Measurements from ENCODE around the gene ATXN7L3. TPM values are rescaled to one million over a fixed set of nuclear protein-coding genes. Genes with fewer than 3 reads are reported as not detected.
A peak's percentile ranks its signal among the peaks of the same experiment; 100 is the strongest.

Gene ATXN7L3, protein sequence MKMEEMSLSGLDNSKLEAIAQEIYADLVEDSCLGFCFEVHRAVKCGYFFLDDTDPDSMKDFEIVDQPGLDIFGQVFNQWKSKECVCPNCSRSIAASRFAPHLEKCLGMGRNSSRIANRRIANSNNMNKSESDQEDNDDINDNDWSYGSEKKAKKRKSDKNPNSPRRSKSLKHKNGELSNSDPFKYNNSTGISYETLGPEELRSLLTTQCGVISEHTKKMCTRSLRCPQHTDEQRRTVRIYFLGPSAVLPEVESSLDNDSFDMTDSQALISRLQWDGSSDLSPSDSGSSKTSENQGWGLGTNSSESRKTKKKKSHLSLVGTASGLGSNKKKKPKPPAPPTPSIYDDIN
- total RNA-seq (2021; ENCODE audit: unreplicated experiment) (86.7 TPM), Bru-seq, nascent RNA (percentile 82 among the genes with signal in this experiment), BruChase-seq, experiment 1, labeled RNA remaining after a 6-hour chase (percentile 97 among the genes with signal in this experiment), BruChase-seq, experiment 2, labeled RNA remaining after a 2-hour chase (percentile 97 among the genes with signal in this experiment)
- 47.9 and 51.0 TPM in 2 replicates for polyA plus RNA-seq (2012)
- long read RNA-seq, transcript ATXN7L3-205 (13 exons, 1,341 nt) = major isoform, 9 of 53 reads
- long read RNA-seq, partial matches to known transcripts = 3 of 53 reads
- long read RNA-seq, other reads (novel, unspliced or antisense) = 40 of 53 reads

GRCh38 chr17:44199553-44200477 is at the start of gene ATXN7L3:
TSS of gene ATXN7L3 (minus strand) at chr17:44199884. CDS start at chr17:44198070, 1,814 bp downstream.
- no peaks in the 10 kb centered on the region for H3K9me3 ChIP-seq (ENCODE audit: control insufficient read depth in 1 of 2, insufficient read depth in 1 of 2, low read depth in 1 of 2, low read length in 2 of 2)
- no peaks in the 10 kb centered on the region for H4K20me1 ChIP-seq (ENCODE audit: insufficient read depth)
- TF ChIP-seq ZFX (IDR thresholded peaks at IDR 0.05) = no peak
- TF ChIP-seq EZH2phosphoT487 (IDR thresholded peaks at IDR 0.05; ENCODE audit: borderline replicate concordance) = no peak
- peak; percentile 87 for TF ChIP-seq EGR1 (IDR thresholded peaks at IDR 0.05; ENCODE audit: low read depth)
- TF ChIP-seq ELF1 (IDR thresholded peaks at IDR 0.05; ENCODE audit: borderline replicate concordance, low read depth) = no peak; the same call in 1 of the 2 replicates
- TF ChIP-seq, protein P1, sequence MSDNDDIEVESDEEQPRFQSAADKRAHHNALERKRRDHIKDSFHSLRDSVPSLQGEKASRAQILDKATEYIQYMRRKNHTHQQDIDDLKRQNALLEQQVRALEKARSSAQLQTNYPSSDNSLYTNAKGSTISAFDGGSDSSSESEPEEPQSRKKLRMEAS (IDR thresholded peaks at IDR 0.05) = peak; percentile 50; the same call in 1 of the 2 replicates
- TF ChIP-seq RAD21 (IDR thresholded peaks at IDR 0.05; ENCODE audit: low read depth) = no peak
- TF ChIP-seq CEBPB (IDR thresholded peaks at IDR 0.05; ENCODE audit: low read depth) = no peak
- TF ChIP-seq SIN3A (IDR thresholded peaks at IDR 0.05; ENCODE audit: low read depth) = 0 out of 2 replicates have a peak, but pooled peaks have one; percentile 53
- TF ChIP-seq POLR2A (IDR thresholded peaks at IDR 0.05; ENCODE audit: borderline replicate concordance, extremely low read depth, insufficient read depth, insufficient read length) = no peak
- peak; percentile 93 for TF ChIP-seq SP1 (IDR thresholded peaks at IDR 0.05; ENCODE audit: low read depth)
- no peak for TF ChIP-seq TCF7L2 (IDR thresholded peaks at IDR 0.05; ENCODE audit: borderline replicate concordance, extremely low read depth, insufficient read depth, insufficient read length)
- H3K27ac ChIP-seq (ENCODE audit: low read depth, low read length) = peak within 1 kb of the TSS; percentile 98
- CTCF ChIA-PET = interaction anchor here (0.6 kb wide), 1 partner anchor 101 kb away, joined by 6 read pairs; no protein-coding TSS in a partner anchor
- peak within 1 kb of the TSS; percentile 95 for H3K4me2 ChIP-seq (ENCODE audit: low read length)
- no TSS peak for BruUV-seq (replicated peaks)
- POLR2A ChIA-PET = interaction anchor here (0.6 to 1.0 kb wide), 6 partner anchors 13 to 374 kb away, joined by 3 to 4 read pairs (median 4); partner anchors contain the start of genes FAM171A2 and TMUB2
- peak; percentile 79 for ATAC-seq
- H3K4me3 ChIP-seq (replicated peaks in 1 of 2; ENCODE audit: low read depth in 1 of 2, low read length in 2 of 2) = peak within 1 kb of the TSS; percentile 81 to 88
- no peaks in the 10 kb centered on the region for H3K9me2 ChIP-seq (ENCODE audit: insufficient read depth)
- peak; percentile 94 for DNase-seq (ENCODE audit: low read depth, low spot score)
- H3K4me1 ChIP-seq (ENCODE audit: control insufficient read depth in 1 of 2, insufficient read depth in 2 of 2, low read length in 2 of 2) = peaks cover 38 to 43% of the 10 kb centered on the region in 2 experiments
- H2AFZ ChIP-seq (ENCODE audit: low read depth, low read length, poor library complexity, severe bottlenecking) = no peak within 1 kb of the TSS
- H3K36me3 ChIP-seq (ENCODE audit: control insufficient read depth in 1 of 2, insufficient read depth in 2 of 2, low read length in 2 of 2) = peaks cover 19% of the 10 kb centered on the region in 2 experiments; a peak in 3 of 4 replicates
- H3K9ac ChIP-seq (ENCODE audit: low read length) = peak within 1 kb of the TSS; percentile 94
- intact Hi-C loops (cut with micrococcal nuclease) = no loop called here
- RAD21 ChIA-PET (ENCODE audit: low non-redundant PET in 1 of 2, low total read pairs in 2 of 2, uncharacterized antibody in 2 of 2, unreplicated experiment in 2 of 2) = interaction anchor here in 1 of 2 experiments (0.7 kb wide), 1 partner anchor 76 kb away, joined by 4 read pairs; the partner anchor contains the start of gene HDAC5
- H3K27me3 ChIP-seq (ENCODE audit: insufficient read depth, low read length) = no peaks in the 10 kb centered on the region
- peaks cover 25% of the 10 kb centered on the region for H3K79me2 ChIP-seq (ENCODE audit: insufficient read depth, low read length)
